Right kidney (tissue), 1 donor: ENCODE measurements around the gene PROC.
A peak's percentile ranks its signal among the peaks of the same experiment; 100 is the strongest.

Experiments used
- DNase-seq: peaks from one replicate; pipeline ENCODE4 v3.0.0-alpha.2; 2016

PROC gene

DNA sequence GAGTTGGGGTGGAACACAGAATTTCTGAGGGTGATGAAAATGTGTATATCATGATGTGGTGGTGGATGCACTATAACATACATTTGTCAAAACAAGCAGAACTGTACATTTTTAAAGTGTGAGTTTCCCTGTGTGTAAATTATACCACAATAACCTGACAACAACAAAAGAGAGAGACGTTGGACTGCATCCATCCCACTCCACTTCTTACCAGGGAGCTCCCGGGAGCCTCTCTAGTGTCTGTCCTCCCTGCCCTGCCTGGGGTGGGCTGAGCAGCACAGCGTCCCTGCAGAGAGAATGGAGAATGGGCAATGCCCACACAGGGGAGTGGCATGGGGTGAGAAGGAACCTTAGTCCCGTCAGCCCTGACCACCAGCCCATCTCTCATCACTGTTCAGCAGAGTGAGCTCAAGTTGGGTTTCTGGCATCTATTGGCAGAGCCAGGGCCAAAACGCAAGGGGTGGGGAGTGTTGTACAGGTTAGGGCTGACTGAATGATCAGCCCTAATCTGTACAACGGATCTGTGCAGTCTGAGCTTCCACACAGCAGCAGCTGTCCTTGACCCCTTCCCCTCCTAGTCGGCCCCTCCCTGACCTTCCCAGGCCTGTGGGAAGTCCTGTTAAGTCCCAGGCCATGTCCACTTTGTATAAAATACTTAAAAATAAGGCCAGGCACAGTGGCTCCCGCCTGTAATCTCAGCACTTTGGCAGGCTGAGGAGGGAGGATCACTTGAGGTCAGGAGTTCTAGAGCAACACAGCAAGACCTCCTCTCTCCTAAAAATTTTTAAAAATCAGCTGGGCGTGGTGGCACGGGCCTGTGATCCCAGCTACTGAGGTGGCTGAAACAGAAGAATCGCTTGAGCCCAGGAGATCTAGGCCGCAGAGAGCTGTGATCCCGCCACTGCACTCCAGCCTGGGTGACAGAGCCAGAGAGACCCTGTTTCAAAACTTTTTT, 3.3 kb upstream of the PROC start:
- DNase-seq = no peak

DNA sequence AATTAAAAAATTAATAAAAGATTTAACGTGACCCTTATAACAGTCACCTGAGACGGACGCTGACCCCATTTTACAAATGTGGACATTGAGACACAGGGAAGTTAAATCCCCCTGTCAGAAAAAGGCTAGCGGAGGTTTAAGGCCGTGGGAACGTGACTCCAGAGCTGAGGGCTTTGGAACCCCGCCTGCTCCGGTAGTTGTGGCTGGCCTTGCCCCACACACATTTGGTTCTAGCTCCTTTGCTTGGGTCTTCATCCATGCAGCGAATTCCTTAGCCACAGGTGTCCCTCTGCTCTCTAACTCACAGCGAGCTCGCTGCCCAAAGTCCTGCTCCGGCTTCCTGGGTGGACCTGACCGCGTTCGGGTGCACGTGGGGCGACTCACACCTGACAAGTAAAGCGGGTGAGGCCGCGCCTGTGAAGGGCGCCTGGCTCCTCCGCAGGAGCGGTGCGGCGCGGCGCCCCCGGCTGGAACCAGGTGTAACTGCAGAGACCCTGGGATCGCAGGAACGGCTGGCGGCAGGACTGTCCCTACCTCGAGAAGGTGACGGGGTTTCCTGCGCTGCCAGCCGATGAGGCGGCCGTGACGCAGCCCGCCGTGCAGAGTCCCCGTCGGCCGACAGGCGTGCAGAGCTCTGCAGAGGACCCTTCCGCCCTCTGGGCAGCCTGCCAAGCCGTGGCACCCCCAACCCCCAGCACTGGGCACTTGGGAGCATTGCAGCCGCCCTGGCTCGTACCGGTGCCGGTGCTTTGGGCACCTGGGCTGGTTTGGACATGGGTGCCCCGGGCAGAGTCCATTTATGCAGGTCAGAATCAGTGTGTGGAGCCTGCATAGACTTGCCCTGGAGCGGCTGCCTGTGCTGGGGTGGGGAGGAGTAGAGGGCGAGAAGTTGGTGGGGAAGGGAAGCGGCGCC, 2.4 kb upstream of the PROC start:
- DNase-seq = peak; percentile 77

DNA sequence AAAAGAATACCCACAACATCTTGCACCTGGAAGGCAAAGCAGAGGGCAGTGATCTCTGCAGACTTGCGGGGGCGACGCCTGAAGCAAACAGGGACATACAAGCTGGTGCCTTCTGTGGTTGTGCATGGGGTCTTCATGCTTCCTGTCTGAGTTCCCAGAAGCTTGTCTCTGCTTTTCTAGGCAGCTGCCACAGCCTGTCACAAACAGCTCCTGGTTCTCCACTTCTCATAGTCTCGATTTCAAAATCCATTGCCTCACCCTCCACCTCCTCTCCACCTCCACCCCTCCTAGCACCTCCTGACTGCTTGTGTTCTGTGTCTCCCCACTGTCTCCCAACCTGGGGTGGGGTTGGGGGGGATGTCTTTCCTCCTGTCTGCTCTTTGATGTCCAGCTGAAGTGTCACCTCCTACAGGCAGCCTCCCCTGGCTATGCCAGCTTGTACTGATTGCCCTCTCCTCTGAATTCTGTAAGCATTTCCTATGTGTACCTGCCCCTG, 1.7 kb upstream of the PROC start:
- DNase-seq = no peak

DNA sequence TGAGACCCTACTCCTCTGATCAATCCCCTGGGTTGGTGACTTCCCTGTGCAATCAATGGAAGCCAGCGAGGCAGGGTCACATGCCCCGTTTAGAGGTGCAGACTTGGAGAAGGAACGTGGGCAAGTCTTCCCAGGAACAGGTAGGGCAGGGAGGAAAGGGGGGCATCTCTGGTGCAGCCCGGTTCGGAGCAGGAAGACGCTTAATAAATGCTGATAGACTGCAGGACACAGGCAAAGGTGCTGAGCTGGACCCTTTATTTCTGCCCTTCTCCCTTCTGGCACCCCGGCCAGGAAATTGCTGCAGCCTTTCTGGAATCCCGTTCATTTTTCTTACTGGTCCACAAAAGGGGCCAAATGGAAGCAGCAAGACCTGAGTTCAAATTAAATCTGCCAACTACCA, 821 bp upstream of the PROC start:
- DNase-seq = no peak

DNA sequence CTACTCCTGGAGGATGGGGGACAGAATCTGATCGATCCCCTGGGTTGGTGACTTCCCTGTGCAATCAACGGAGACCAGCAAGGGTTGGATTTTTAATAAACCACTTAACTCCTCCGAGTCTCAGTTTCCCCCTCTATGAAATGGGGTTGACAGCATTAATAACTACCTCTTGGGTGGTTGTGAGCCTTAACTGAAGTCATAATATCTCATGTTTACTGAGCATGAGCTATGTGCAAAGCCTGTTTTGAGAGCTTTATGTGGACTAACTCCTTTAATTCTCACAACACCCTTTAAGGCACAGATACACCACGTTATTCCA, 844 bp downstream of the PROC start:
- no peak for DNase-seq

DNA sequence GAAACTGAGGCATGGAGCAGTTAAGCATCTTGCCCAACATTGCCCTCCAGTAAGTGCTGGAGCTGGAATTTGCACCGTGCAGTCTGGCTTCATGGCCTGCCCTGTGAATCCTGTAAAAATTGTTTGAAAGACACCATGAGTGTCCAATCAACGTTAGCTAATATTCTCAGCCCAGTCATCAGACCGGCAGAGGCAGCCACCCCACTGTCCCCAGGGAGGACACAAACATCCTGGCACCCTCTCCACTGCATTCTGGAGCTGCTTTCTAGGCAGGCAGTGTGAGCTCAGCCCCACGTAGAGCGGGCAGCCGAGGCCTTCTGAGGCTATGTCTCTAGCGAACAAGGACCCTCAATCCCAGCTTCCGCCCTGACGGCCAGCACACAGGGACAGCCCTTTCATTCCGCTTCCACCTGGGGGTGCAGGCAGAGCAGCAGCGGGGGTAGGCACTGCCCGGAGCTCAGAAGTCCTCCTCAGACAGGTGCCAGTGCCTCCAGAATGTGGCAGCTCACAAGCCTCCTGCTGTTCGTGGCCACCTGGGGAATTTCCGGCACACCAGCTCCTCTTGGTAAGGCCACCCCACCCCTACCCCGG, 1.3 kb downstream of the PROC start:
- DNase-seq = no peak

DNA sequence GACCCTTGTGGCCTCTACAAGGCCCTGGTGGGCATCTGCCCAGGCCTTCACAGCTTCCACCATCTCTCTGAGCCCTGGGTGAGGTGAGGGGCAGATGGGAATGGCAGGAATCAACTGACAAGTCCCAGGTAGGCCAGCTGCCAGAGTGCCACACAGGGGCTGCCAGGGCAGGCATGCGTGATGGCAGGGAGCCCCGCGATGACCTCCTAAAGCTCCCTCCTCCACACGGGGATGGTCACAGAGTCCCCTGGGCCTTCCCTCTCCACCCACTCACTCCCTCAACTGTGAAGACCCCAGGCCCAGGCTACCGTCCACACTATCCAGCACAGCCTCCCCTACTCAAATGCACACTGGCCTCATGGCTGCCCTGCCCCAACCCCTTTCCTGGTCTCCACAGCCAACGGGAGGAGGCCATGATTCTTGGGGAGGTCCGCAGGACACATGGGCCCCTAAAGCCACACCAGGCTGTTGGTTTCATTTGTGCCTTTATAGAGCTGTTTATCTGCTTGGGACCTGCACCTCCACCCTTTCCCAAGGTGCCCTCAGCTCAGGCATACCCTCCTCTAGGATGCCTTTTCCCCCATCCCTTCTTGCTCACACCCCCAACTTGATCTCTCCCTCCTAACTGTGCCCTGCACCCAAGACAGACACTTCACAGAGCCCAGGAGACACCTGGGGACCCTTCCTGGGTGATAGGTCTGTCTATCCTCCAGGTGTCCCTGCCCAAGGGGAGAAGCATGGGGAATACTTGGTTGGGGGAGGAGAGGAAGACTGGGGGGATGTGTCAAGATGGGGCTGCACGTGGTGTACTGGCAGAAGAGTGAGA, 2.0 kb downstream of the PROC start:
- no peak for DNase-seq

DNA sequence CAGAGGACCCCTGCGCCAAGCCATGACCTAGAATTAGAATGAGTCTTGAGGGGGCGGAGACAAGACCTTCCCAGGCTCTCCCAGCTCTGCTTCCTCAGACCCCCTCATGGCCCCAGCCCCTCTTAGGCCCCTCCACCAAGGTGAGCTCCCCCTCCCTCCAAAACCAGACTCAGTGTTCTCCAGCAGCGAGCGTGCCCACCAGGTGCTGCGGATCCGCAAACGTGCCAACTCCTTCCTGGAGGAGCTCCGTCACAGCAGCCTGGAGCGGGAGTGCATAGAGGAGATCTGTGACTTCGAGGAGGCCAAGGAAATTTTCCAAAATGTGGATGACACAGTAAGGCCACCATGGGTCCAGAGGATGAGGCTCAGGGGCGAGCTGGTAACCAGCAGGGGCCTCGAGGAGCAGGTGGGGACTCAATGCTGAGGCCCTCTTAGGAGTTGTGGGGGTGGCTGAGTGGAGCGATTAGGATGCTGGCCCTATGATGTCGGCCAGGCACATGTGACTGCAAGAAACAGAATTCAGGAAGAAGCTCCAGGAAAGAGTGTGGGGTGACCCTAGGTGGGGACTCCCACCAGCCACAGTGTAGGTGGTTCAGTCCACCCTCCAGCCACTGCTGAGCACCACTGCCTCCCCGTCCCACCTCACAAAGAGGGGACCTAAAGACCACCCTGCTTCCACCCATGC, 3.0 kb downstream of the PROC start:
- no peak for DNase-seq

DNA sequence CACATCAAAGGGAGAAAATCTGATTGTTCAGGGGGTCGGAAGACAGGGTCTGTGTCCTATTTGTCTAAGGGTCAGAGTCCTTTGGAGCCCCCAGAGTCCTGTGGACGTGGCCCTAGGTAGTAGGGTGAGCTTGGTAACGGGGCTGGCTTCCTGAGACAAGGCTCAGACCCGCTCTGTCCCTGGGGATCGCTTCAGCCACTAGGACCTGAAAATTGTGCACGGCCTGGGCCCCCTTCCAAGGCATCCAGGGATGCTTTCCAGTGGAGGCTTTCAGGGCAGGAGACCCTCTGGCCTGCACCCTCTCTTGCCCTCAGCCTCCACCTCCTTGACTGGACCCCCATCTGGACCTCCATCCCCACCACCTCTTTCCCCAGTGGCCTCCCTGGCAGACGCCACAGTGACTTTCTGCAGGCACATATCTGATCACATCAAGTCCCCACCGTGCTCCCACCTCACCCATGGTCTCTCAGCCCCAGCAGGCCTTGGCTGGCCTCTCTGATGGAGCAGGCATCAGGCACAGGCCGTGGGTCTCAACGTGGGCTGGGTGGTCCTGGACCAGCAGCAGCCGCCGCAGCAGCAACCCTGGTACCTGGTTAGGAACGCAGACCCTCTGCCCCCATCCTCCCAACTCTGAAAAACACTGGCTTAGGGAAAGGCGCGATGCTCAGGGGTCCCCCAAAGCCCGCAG, 3.8 kb downstream of the PROC start:
- no peak for DNase-seq

DNA sequence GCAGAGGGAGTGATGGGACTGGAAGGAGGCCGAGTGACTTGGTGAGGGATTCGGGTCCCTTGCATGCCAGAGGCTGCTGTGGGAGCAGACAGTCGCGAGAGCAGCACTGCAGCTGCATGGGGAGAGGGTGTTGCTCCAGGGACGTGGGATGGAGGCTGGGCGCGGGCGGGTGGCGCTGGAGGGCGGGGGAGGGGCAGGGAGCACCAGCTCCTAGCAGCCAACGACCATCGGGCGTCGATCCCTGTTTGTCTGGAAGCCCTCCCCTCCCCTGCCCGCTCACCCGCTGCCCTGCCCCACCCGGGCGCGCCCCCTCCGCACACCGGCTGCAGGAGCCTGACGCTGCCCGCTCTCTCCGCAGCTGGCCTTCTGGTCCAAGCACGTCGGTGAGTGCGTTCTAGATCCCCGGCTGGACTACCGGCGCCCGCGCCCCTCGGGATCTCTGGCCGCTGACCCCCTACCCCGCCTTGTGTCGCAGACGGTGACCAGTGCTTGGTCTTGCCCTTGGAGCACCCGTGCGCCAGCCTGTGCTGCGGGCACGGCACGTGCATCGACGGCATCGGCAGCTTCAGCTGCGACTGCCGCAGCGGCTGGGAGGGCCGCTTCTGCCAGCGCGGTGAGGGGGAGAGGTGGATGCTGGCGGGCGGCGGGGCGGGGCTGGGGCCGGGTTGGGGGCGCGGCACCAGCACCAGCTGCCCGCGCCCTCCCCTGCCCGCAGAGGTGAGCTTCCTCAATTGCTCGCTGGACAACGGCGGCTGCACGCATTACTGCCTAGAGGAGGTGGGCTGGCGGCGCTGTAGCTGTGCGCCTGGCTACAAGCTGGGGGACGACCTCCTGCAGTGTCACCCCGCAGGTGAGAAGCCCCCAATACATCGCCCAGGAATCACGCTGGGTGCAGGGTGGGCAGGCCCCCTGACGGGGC, 4.6 kb downstream of the PROC start:
- peak; percentile 53 for DNase-seq

DNA sequence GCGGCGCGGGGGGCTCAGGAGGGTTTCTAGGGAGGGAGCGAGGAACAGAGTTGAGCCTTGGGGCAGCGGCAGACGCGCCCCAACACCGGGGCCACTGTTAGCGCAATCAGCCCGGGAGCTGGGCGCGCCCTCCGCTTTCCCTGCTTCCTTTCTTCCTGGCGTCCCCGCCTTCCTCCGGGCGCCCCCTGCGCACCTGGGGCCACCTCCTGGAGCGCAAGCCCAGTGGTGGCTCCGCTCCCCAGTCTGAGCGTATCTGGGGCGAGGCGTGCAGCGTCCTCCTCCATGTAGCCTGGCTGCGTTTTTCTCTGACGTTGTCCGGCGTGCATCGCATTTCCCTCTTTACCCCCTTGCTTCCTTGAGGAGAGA, 5.2 kb downstream of the PROC start:
- DNase-seq = peak; percentile 52

DNA sequence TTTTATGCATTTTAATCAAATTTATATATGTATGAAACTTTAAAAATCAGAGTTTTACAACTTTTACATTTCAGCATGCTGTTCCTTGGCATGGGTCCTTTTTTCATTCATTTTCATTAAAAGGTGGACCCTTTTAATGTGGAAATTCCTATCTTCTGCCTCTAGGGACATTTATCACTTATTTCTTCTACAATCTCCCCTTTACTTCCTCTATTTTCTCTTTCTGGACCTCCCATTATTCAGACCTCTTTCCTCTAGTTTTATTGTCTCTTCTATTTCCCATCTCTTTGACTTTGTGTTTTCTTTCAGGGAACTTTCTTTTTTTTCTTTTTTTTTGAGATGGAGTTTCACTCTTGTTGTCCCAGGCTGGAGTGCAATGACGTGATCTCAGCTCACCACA, 5.7 kb downstream of the PROC start:
- DNase-seq = no peak

DNA sequence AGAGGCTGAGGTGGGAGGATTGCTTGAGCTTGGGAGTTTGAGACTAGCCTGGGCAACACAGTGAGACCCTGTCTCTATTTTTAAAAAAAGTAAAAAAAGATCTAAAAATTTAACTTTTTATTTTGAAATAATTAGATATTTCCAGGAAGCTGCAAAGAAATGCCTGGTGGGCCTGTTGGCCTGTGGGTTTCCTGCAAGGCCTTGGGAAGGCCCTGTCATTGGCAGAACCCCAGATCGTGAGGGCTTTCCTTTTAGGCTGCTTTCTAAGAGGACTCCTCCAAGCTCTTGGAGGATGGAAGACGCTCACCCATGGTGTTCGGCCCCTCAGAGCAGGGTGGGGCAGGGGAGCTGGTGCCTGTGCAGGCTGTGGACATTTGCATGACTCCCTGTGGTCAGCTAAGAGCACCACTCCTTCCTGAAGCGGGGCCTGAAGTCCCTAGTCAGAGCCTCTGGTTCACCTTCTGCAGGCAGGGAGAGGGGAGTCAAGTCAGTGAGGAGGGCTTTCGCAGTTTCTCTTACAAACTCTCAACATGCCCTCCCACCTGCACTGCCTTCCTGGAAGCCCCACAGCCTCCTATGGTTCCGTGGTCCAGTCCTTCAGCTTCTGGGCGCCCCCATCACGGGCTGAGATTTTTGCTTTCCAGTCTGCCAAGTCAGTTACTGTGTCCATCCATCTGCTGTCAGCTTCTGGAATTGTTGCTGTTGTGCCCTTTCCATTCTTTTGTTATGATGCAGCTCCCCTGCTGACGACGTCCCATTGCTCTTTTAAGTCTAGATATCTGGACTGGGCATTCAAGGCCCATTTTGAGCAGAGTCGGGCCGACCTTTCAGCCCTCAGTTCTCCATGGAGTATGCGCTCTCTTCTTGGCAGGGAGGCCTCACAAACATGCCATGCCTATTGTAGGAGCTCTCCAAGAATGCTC, 6.6 kb downstream of the PROC start:
- DNase-seq = no peak

DNA sequence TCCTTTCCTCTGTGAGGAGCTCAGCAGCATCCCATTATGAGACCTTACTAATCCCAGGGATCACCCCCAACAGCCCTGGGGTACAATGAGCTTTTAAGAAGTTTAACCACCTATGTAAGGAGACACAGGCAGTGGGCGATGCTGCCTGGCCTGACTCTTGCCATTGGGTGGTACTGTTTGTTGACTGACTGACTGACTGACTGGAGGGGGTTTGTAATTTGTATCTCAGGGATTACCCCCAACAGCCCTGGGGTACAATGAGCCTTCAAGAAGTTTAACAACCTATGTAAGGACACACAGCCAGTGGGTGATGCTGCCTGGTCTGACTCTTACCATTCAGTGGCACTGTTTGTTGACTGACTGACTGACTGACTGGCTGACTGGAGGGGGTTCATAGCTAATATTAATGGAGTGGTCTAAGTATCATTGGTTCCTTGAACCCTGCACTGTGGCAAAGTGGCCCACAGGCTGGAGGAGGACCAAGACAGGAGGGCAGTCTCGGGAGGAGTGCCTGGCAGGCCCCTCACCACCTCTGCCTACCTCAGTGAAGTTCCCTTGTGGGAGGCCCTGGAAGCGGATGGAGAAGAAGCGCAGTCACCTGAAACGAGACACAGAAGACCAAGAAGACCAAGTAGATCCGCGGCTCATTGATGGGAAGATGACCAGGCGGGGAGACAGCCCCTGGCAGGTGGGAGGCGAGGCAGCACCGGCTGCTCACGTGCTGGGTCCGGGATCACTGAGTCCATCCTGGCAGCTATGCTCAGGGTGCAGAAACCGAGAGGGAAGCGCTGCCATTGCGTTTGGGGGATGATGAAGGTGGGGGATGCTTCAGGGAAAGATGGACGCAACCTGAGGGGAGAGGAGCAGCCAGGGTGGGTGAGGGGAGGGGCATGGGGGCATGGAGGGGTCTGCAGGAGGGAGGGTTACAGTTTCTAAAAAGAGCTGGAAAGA, 7.6 kb downstream of the PROC start:
- DNase-seq = no peak

DNA sequence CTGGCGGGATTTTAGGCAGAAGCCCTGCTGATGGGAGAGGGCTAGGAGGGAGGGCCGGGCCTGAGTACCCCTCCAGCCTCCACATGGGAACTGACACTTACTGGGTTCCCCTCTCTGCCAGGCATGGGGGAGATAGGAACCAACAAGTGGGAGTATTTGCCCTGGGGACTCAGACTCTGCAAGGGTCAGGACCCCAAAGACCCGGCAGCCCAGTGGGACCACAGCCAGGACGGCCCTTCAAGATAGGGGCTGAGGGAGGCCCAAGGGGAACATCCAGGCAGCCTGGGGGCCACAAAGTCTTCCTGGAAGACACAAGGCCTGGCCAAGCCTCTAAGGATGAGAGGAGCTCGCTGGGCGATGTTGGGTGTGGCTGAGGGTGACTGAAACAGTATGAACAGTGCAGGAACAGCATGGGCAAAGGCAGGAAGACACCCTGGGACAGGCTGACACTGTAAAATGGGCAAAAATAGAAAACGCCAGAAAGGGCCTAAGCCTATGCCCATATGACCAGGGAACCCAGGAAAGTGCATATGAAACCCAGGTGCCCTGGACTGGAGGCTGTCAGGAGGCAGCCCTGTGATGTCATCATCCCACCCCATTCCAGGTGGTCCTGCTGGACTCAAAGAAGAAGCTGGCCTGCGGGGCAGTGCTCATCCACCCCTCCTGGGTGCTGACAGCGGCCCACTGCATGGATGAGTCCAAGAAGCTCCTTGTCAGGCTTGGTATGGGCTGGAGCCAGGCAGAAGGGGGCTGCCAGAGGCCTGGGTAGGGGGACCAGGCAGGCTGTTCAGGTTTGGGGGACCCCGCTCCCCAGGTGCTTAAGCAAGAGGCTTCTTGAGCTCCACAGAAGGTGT, 8.5 kb downstream of the PROC start:
- no peak for DNase-seq

DNA sequence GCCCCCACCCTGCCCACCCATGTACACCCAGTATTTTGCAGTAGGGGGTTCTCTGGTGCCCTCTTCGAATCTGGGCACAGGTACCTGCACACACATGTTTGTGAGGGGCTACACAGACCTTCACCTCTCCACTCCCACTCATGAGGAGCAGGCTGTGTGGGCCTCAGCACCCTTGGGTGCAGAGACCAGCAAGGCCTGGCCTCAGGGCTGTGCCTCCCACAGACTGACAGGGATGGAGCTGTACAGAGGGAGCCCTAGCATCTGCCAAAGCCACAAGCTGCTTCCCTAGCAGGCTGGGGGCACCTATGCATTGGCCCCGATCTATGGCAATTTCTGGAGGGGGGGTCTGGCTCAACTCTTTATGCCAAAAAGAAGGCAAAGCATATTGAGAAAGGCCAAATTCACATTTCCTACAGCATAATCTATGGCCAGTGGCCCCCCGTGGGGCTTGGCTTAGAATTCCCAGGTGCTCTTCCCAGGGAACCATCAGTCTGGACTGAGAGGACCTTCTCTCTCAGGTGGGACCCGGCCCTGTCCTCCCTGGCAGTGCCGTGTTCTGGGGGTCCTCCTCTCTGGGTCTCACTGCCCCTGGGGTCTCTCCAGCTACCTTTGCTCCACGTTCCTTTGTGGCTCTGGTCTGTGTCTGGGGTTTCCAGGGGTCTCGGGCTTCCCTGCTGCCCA, 9.3 kb downstream of the PROC start:
- no peak for DNase-seq
